Occipital lobe (tissue), 2 donors: ENCODE measurements around the gene SLC7A11. TPM values are rescaled to one million over a fixed set of nuclear protein-coding genes. Genes with fewer than 3 reads are reported as not detected.
"Not testable (repeated sequence)": the region's sequence is repeated elsewhere in the genome, so short reads cannot be mapped to it uniquely, and the experiment has no call there.

Experiments
- DNase-seq: peaks from one replicate; lab custom pipeline; 2025; lab: John Stamatoyannopoulos, UW
- total RNA-seq: library from RNA; depleted of rRNA; stranded (reverse); fragments of >200 nt; gene quantifications from one replicate; pipeline ENCODE4 v1.2.3, GENCODE V29; 2014

The SLC7A11 gene
- total RNA-seq, 1 donor from 2014 or later, result 30.9 TPM

- no peak for DNase-seq
Observed at GRCh38 chr4:138243369-138243768, 1.2 kb upstream of the SLC7A11 start.

GRCh38 chr4:138242834-138243156, 646 bp upstream of the SLC7A11 start:
- no peak for DNase-seq

- no peak for DNase-seq
Observed at GRCh38 chr4:138241281-138242075, 671 bp downstream of the SLC7A11 start.

- DNase-seq, result no peak
Observed at GRCh38 chr4:138239491-138239890, 2.7 kb downstream of the SLC7A11 start.

- no peak for DNase-seq
Observed at GRCh38 chr4:138238521-138239292, 3.4 kb downstream of the SLC7A11 start.

GRCh38 chr4:138237132-138237531, 5.0 kb downstream of the SLC7A11 start:
- not testable (repeated sequence) for DNase-seq

GRCh38 chr4:138236037-138236436, 6.1 kb downstream of the SLC7A11 start:
- no peak for DNase-seq

GRCh38 chr4:138235419-138235952, 6.7 kb downstream of the SLC7A11 start:
- DNase-seq, result no peak

GRCh38 chr4:138234248-138234647, 7.9 kb downstream of the SLC7A11 start:
- DNase-seq, result no peak

- no peak for DNase-seq
Observed at GRCh38 chr4:138233313-138234034, 8.7 kb downstream of the SLC7A11 start.

GRCh38 chr4:138232364-138232763, 9.8 kb downstream of the SLC7A11 start:
- no peak for DNase-seq

GRCh38 chr4:138230048-138230447, 12.1 kb downstream of the SLC7A11 start:
- DNase-seq, result no peak

- no peak for DNase-seq
Observed at GRCh38 chr4:138229160-138229559, 13.0 kb downstream of the SLC7A11 start.

- no peak for DNase-seq
Observed at GRCh38 chr4:138226351-138226750, 15.8 kb downstream of the SLC7A11 start.

- DNase-seq, result no peak
Observed at GRCh38 chr4:138225477-138225876, 16.7 kb downstream of the SLC7A11 start.

GRCh38 chr4:138224614-138225013, 17.5 kb downstream of the SLC7A11 start:
- DNase-seq, result no peak

- DNase-seq, result no peak
Observed at GRCh38 chr4:138223231-138223910, 18.8 kb downstream of the SLC7A11 start.

- no peak for DNase-seq
Observed at GRCh38 chr4:138222046-138222445, 20.1 kb downstream of the SLC7A11 start.

GRCh38 chr4:138218976-138219375, 23.2 kb downstream of the SLC7A11 start:
- DNase-seq, result no peak

GRCh38 chr4:138217567-138217966, 24.6 kb downstream of the SLC7A11 start:
- peak; percentile 52 for DNase-seq

- no peak for DNase-seq
Observed at GRCh38 chr4:138216272-138216867, 25.8 kb downstream of the SLC7A11 start.
